NCI-H1105 (cell line): ENCODE measurements around the gene KLHL29.

Experiments used
- DNase-seq: peaks from one replicate; lab custom pipeline; 2025; lab: John Stamatoyannopoulos, UW

Gene KLHL29

GRCh38 chr2:23394700-23395099, 9.7 kb downstream of the KLHL29 start:
- DNase-seq = no peak

GRCh38 chr2:23397478-23397877, 12.5 kb downstream of the KLHL29 start:
- no peak for DNase-seq

DNA sequence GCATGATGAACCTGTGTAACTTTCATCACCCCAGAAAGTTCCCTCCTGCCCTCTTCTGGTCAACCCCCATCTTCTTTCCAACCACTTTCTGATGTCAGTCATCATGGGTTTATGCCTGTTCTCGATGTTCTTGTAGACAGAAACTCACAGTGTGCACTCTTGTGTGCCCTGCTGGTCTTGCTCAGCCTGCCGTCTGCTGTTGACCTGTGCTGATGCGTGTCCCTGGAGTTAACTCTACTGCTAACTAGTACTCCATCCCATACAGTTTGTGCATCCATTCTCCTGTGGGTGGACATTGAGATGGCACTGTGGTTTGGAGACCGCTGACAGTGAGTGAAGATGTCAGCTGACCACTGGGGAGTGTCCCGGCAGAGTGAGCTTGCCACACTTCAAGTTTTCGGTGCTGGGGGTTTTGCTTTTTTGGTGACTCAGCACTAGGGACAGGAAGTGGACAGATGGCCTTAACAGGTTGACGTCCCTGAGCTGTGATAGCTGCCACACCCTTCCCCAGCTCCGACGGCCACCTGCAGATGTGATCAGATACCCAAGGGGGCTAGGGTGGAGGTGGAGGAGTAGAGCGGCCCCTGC, 14.8 kb downstream of the KLHL29 start:
- DNase-seq = no peak

GRCh38 chr2:23400703-23401102, 15.7 kb downstream of the KLHL29 start:
- no peak for DNase-seq

DNA sequence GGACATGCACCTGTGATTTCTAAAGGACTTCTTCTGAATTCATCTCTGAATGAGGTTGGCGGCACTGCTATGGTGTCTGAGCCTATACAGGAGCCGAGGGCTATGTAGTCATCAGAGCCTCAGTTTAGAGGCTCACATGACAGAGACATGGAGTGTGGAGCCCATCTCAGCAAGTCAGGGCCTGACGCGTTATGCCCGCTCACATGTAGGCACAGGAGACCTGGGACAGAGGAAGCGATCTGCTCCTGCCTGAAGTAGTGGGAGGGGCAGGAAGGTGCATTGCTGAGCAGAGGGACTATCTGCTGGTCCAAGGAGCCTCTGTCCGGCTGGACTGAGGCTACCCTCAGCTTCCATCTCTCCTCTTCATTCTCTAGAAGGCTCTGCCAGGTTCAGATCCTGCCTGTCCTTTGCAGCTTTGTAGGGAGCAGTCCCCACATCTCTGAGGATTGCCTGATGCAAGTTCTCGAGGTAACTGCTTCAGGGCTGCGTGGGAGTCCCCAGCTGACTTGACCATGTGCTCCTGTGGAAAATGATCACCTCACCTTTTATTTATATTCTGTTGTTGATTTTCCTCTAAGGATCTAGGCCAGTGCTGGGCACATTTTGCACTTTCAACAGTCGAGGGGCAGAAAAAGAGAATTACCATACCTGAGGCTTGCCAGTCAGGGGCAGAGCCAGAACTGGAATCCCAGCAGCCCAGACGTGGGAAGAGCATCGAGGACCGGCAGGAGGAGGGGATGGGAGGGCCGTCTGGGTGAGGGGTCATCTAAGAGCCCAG, 16.6 kb downstream of the KLHL29 start:
- no peak for DNase-seq

GRCh38 chr2:23402205-23402740, 17.3 kb downstream of the KLHL29 start:
- no peak for DNase-seq

GRCh38 chr2:23404426-23404825, 19.4 kb downstream of the KLHL29 start:
- DNase-seq = peak; percentile 54

DNA sequence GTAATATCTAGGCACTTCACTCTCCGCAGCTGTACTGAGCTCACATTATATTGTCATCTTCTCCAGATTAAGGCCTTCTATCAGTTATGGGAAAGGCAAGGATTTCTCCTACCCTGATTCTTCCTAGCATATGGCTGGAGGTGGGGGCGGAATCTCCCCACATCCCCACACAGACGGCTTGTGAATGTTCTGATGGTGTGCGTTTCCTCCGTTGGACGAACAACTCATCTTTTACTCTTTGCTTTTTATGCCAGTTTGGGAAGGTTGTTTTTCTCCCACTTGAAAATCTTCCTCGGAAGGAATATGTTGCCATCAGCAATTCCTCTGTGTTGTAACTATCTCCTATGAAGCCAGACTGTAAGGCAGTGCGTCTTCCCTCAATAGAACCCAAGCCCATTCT, 24.3 kb downstream of the KLHL29 start:
- DNase-seq = no peak

GRCh38 chr2:23410596-23410995, 25.6 kb downstream of the KLHL29 start:
- DNase-seq = no peak

DNA sequence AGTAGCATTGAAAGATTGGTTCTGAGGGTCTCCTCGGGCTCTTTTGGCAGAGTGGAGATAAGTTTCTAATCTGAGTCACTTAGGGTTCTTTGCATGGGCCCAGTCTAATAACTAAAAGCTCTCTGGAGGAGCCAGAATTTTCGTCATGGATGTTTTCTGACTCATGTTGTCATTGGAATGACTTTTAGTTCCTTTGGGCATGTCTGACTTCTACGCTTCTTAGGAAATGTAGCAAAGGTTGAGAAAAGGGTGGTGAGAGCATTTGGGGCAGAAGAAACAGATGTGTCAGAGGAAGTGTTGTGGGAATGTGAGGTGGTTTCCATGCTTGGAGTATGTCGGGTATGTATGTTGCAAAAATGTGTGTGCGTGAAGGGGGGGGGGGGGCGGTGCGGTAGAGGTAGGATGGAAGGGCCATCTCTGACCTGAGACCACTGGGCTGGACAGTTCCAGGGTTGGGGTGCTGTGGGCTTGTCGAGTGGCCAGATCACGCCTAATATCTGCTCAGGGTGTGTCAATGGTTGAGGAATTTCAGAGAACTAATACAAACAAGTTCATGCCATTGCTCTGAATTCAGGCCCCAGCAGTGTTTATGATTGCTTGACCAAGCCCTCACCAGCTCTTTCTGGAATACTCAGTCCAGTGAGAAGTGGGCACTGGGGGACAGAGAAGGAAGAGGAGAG, 26.9 kb downstream of the KLHL29 start:
- no peak for DNase-seq

- DNase-seq = no peak
These were observed 27.7 kb downstream of the KLHL29 start for GRCh38 chr2:23412556-23413155.

DNA sequence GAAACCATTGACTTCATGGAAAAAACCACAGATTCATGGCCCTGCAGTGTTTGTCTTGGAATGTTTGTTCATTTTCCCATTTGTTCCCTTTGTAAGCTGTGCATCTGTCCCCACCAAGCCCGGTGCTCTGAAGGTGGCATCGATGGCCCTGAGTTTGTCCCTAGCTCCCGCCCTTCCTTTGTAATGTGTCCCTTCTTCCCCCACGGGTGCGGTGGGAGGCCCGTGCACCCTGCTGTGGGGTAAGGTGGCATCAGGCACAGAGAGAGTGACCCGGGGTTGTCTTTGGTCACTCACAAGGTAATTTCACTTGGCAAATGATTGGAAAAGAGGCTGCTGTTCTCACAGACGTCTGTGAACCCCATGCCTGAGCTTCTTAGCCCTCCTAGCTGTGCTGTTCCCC, 28.7 kb downstream of the KLHL29 start:
- no peak for DNase-seq

- DNase-seq = no peak
These were observed 29.1 kb downstream of the KLHL29 start for GRCh38 chr2:23414106-23414505.

DNA sequence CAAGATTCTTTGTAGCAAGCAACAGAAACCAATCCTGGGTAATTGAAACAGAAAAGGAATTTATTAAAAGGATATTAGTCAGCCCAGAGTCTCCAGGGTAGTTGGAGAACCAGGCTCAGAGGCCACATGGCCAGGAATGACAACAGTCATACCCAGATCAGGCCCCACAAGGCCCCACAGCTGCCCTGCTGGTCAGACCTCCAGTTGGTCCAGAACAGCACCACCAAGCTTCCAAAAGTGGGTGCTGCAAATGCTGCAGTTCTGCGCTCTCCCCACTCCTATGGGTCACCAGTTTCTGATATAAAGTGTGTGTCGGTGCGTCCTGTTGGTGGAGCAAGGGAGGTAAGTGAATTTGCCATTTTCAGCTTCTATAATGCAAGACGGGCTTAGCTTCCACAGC, 29.9 kb downstream of the KLHL29 start:
- DNase-seq = no peak

- no peak for DNase-seq
These were observed 32.3 kb downstream of the KLHL29 start for GRCh38 chr2:23417310-23417709.

DNA sequence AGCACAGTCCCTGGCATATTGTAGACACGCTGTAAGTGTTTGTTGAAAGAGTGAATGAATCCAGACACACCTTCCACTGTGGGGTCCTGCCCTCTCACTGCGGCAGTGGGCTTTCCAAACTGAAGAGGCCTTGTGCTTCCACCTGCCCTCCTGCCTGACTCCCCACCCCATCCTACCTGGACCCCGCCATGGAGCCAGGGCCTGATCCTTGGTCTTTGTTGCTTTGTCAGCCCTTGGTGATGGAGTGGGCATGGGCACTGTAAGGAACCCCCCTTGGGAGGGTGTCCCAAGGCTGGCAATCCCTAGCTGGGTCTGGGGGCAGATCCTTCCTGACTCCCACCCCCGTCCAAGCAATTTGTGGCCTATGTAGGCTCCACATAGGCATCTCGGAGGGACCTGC, 33.1 kb downstream of the KLHL29 start:
- no peak for DNase-seq

DNA sequence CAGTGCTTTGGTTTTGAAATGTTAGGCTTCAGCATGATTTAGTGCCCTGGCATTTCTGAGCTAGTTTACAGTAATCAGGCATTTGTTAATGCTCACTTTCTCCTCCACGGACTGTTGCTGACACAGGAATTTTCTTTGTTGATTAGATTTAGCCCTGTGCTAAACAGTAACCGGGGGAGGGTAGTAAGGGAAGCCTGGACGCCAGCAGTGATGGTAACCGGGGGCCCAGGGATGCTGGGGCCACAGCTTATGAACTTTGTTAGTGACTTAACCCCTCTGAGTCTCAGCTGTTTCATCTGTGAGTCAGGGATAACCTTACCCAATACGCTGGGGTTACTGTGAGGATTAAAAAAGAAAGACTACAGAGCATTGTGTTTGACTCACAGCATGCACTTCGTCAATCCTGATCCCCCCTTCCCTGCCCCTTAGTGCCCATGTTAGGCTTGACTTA, 33.5 kb downstream of the KLHL29 start:
- DNase-seq = no peak

DNA sequence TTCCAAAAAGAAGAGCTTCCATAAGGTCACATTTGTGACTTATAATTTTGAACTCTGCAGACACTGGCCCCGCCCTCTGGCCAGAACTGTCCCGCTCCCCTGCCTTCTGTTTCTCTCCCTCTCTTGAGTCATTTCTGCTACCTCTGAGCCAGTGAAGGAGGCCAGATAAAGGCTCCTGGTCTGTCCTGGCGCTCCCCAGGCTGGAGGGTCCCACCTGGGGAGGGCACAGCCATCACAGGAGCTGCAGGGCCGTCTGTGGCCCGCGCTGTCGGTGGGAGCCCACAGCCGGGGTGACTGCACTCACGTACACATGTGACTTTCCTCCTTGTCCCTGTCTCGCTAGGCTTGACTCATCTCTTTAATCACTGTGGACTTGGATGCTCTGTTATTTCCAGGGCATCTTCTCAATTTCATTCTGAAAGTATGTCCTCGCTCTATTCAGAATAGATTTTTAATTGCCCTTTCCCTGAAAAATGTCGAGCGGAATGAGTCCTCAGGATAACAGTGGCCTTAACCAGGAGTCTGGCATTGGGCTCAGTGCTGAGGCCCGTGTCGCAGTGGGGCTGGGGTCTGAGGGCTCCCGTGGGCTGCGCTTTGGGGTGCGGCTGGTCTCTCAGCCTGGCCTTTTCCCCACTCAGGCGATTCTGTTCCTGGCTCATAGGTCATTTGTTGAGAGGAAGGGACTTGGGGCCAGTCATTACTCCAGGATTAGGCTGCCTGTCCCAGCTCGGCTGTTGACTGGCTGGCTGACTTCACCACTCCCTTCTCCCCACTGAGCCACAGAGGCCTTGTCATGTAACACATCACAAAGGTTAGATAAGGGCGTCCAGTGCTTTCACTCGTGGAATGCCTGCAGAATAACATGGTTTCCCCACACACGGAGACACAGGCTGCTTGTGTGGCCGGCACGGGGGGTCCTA, 34.5 kb downstream of the KLHL29 start:
- DNase-seq = no peak

- DNase-seq = no peak
These were observed 35.3 kb downstream of the KLHL29 start for GRCh38 chr2:23420091-23420839.

GRCh38 chr2:23420840-23421476, 36.0 kb downstream of the KLHL29 start:
- no peak for DNase-seq
